Body of pancreas (tissue), 4 donors: Measurements from ENCODE around the gene C12orf75.
"Not testable (repeated sequence)": the region's sequence is repeated elsewhere in the genome, so short reads cannot be mapped to it uniquely, and the experiment has no call there.

Experiments used
- POLR2A ChIP-seq, 3 donors: fragments of 450-650 bp; IDR thresholded peaks; one replicate each; pipeline ENCODE4 v1.6.1; 2016; ENCODE audit warnings: antibody characterized with exemption in 3 of 3, mild to moderate bottlenecking in 2 of 3
- TF ChIP-seq, protein P1 (sequence below), 7 experiments: fragments of 450-650 bp in 4 of 7; fragments of 200-600 bp in 3 of 7; sonication (generic) in 3 of 7; IDR thresholded peaks; one replicate each; pipeline ENCODE4 v1.5.1; 2016 to 2019; ENCODE audit warnings: antibody characterized with exemption in 7 of 7

DNA sequence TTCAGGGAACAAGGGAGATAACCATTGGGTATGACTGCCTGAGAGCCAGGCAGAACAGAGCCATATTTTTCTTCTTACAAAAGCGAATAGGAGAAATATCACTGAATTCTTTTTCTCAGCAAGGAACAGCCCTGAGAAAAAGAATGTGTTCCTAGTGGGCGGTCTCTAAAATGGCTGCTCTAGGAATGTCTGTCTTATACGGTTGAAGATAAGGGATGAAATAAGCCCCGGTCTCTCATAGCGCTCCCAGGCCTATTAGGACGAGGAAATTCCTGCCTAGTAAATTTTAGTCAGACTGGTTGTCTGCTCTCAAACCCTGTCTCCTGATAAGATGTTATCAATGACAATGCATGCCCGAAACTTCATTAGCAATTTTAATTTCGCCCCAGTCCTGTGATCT is 16.7 kb upstream of the C12orf75 start:
- not testable (repeated sequence) for TF ChIP-seq POLR2A (IDR thresholded peaks at IDR 0.05)
- TF ChIP-seq, protein P1, sequence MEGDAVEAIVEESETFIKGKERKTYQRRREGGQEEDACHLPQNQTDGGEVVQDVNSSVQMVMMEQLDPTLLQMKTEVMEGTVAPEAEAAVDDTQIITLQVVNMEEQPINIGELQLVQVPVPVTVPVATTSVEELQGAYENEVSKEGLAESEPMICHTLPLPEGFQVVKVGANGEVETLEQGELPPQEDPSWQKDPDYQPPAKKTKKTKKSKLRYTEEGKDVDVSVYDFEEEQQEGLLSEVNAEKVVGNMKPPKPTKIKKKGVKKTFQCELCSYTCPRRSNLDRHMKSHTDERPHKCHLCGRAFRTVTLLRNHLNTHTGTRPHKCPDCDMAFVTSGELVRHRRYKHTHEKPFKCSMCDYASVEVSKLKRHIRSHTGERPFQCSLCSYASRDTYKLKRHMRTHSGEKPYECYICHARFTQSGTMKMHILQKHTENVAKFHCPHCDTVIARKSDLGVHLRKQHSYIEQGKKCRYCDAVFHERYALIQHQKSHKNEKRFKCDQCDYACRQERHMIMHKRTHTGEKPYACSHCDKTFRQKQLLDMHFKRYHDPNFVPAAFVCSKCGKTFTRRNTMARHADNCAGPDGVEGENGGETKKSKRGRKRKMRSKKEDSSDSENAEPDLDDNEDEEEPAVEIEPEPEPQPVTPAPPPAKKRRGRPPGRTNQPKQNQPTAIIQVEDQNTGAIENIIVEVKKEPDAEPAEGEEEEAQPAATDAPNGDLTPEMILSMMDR (IDR thresholded peaks at IDR 0.05) = not testable (repeated sequence)
